Lung microvascular endothelial cell (primary cell): ENCODE results near the gene HDHD5. TPM values are rescaled to one million over a fixed set of nuclear protein-coding genes. Genes with fewer than 3 reads are reported as not detected.

Source experiments
- DNase-seq, 2 donors: peaks; one replicate each; pipeline versions ENCODE4 v3.0.0 to v3.0.0-alpha.2; 2010; ENCODE audit warnings: low read depth in 2 of 2
- total RNA-seq: library from RNA; depleted of rRNA; stranded (reverse); fragments of >200 nt; gene quantifications from 2 replicates; pipeline ENCODE4 v1.2.1, GENCODE V29; 2014

HDHD5 gene
- total RNA-seq, 1 donor from 2014 or later, result 35.5 TPM

- no peak for DNase-seq
These were observed 52.1 kb downstream of the HDHD5 start for GRCh38 chr22:17106785-17107546.

- DNase-seq, result no peak
These were observed 52.8 kb downstream of the HDHD5 start for GRCh38 chr22:17106161-17106784.

- no peak for DNase-seq
These were observed 53.6 kb downstream of the HDHD5 start for GRCh38 chr22:17105143-17106129.

- DNase-seq, result no peak
These were observed 54.6 kb downstream of the HDHD5 start for GRCh38 chr22:17104336-17104935.

GRCh38 chr22:17103351-17103750 lies 55.7 kb downstream of the HDHD5 start:
- DNase-seq, result no peak

GRCh38 chr22:17102297-17102667 lies 56.8 kb downstream of the HDHD5 start:
- no peak for DNase-seq

- no peak for DNase-seq
These were observed 57.4 kb downstream of the HDHD5 start for GRCh38 chr22:17101475-17102296.

- no peak for DNase-seq
These were observed 58.5 kb downstream of the HDHD5 start for GRCh38 chr22:17100621-17101020.

- no peak for DNase-seq
These were observed 60.7 kb downstream of the HDHD5 start for GRCh38 chr22:17098379-17098819.

GRCh38 chr22:17097701-17098100 lies 61.4 kb downstream of the HDHD5 start:
- DNase-seq, result no peak

- no peak for DNase-seq
These were observed 62.0 kb downstream of the HDHD5 start for GRCh38 chr22:17097062-17097461.

- DNase-seq, result no peak
These were observed 63.0 kb downstream of the HDHD5 start for GRCh38 chr22:17096071-17096470.

GRCh38 chr22:17095538-17095937 lies 63.5 kb downstream of the HDHD5 start:
- peak in 1 of 2 donors; percentile 24 for DNase-seq

GRCh38 chr22:17093081-17093480 lies 66.0 kb downstream of the HDHD5 start:
- no peak for DNase-seq

GRCh38 chr22:17091851-17092250 lies 67.2 kb downstream of the HDHD5 start:
- DNase-seq, result no peak

GRCh38 chr22:17090550-17090949 lies 68.5 kb downstream of the HDHD5 start:
- DNase-seq, result no peak
